DMS 273 (cell line): ENCODE data around the gene CPVL.
"Not testable (repeated sequence)": the region's sequence is repeated elsewhere in the genome, so short reads cannot be mapped to it uniquely, and the experiment has no call there.

Source experiments
- DNase-seq: peaks from one replicate; lab custom pipeline; 2025; ENCODE audit not compliant: unreplicated experiment; lab: John Stamatoyannopoulos, UW

The CPVL gene

GRCh38 chr7:29095631-29096445, 50.5 kb downstream of the CPVL start:
- DNase-seq, result no peak

- DNase-seq, result not testable (repeated sequence)
These were observed 53.2 kb downstream of the CPVL start for GRCh38 chr7:29093091-29093490.

GRCh38 chr7:29091715-29092114, 54.6 kb downstream of the CPVL start:
- DNase-seq, result peak; percentile 68

DNA sequence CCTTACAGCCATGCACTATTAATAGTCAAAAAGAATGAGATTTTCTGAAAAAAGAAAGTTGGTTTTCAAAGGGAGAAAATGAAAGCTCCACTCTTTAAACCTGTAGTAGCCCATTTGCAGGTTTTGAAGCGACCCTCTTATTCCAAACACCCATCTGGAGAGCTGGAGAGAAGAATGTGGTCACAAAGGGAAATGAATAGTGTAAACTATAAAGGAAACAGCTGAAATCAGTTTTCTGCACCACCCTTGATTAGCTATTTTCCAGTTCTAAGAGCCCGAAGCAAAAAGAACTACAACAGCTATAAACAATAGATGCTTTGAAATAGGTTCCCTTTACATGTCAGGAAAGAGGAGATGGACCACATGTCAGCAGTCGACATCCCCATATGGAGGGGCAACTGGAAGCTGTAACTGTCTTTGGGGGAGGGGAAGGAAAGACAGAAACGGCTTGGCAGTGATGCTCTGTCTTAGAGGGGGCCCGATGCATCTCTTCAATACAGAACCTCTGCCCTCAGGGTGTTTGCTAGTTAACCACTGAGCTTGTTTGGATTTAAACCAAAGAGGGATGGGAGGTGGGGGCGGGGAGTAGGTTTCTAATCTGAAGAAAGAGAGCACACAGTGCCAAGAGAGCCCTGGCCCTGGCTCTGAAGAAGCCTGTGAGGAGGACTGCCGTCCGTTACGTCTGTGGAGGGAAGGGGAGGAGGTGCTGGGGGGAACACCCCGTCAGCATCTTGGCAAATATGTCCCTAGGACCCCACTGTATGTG, 55.3 kb downstream of the CPVL start:
- peak; percentile 84 for DNase-seq

DNA sequence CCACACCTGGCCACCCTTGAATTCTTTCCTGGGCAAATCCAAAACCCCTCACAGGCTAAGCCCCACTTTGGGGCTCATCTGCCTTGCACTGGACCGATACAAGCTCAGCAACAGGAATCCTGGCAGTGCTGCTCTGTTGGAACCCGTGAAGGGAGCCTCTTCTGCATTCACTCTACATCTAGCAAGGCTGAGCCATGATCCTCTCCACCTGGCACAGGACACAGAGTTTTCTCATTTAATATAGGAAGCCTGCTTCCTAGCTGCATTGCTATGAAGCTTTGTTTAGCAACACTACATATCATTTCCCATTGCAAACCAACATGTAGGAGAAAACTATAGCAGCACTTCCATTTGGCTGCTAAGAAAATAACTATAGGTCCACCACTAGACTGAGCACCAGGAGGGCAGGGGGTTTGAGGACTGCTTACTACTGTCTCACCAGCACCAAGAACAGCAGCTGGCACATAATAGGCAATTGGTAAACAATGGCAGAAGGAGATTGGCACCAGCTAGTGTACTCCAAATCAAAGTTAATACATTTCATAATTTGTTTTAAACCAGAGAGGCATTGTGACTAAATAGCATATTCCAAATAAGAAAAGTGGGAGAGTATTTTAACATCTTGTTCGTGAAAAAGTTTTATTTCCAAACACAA, 56.1 kb downstream of the CPVL start:
- peak; percentile 72 for DNase-seq

GRCh38 chr7:29087840-29088170, 58.5 kb downstream of the CPVL start:
- no peak for DNase-seq

DNA sequence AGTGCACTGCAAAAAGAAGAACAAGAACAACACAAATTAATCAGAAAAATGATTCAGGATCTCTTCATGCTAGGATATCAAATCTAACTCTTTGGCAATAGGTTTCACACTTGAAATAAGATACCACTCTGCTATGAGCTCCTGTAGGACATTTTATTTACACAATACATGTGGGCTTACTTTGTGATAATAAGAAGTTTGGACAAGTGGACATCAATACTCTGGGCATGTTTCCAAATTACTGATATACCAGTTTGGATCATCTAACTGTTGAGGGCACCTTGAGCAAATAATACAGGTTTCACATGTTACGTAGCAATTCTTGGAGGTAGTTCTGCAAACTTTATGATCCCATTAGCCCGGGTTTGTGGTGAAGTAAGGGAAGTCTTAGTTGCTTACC, 59.8 kb downstream of the CPVL start:
- no peak for DNase-seq

GRCh38 chr7:29084832-29085231, 61.5 kb downstream of the CPVL start:
- no peak for DNase-seq

DNA sequence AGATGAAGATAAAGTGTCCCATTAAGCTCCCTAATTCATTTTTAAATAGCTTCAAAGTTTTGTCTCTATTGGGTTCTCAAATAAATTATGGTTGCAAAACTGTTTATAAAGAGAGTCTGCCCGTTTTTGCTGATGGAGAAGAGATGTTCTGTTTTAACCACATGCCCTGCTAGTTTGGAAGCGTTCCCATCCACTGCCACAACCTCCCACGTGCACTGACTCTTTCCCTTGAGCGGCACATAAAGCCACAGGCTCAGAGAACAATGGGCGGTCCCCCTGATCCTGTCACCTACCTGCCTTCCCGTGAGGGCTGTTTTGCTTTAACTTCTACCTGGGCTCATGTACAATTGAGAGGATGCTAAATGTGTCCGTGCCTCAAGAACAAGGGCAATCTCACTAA, 65.5 kb downstream of the CPVL start:
- DNase-seq, result no peak

DNA sequence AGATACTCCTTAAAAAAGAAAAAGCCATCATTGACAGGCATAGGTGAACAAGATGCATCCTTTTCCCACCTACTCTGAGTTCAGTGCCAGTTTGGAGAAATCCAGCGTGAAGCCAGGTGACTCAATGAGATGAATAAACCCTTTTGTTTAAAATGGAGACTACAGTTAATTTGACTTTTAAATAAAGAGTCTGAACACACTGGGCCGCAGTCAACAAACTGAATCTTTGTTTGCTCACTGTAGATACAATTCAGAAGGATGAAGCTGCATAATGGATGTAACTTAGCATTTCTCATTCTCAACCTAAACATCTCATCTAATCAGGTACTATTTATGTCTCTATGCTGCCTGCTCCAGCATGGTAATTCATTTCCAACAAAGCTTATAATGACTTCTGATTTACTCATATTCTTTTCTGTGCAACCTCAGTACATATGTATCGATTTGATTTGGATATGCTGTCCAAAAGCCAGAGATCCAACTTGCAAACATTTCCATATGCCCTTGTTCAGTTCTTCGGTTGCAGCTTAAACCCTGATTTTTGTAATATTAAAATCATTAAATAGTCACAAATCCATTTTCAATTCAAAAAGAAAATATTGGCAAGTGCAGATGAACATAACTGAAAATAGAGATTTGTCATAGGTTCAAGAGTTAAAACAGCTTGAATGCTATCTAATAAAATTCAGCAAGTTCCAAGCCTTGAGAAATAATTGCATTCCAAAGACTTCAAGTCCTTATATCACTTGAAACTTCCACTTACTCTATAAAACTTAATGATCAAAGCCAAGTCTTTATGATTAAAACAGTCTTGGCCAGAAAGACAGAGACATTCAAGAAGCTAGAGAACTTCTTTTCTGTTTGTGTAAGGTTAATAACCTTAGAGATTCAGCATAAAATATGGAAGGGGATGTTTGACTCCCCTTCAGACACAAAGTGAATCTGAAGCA, 67.8 kb downstream of the CPVL start:
- no peak for DNase-seq

GRCh38 chr7:29077854-29078253, 68.5 kb downstream of the CPVL start:
- DNase-seq, result no peak

DNA sequence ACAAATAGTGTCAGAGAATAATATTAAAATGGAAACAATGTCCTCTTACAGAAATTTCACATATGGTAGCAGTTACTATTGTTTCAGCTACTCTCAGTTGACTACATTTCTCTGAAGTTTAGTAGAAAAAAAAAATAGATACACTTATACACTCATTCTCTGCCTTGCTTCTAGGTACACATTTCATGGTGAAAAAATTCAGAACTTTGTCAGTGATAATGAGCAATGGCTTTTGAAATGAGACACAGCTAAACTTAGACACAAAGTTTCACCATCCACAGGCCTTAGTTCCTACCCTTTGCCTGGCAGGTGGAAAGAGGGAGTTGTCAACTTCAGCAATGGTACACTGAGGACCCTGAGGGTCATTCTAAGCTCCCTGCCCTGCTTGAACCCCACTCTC, 69.2 kb downstream of the CPVL start:
- no peak for DNase-seq

GRCh38 chr7:29076631-29077030, 69.7 kb downstream of the CPVL start:
- no peak for DNase-seq

GRCh38 chr7:29075606-29076005, 70.7 kb downstream of the CPVL start:
- no peak for DNase-seq

- DNase-seq, result peak; percentile 98
These were observed 75.0 kb downstream of the CPVL start for GRCh38 chr7:29071203-29071874.

GRCh38 chr7:29066641-29067040, 79.7 kb downstream of the CPVL start:
- no peak for DNase-seq

DNA sequence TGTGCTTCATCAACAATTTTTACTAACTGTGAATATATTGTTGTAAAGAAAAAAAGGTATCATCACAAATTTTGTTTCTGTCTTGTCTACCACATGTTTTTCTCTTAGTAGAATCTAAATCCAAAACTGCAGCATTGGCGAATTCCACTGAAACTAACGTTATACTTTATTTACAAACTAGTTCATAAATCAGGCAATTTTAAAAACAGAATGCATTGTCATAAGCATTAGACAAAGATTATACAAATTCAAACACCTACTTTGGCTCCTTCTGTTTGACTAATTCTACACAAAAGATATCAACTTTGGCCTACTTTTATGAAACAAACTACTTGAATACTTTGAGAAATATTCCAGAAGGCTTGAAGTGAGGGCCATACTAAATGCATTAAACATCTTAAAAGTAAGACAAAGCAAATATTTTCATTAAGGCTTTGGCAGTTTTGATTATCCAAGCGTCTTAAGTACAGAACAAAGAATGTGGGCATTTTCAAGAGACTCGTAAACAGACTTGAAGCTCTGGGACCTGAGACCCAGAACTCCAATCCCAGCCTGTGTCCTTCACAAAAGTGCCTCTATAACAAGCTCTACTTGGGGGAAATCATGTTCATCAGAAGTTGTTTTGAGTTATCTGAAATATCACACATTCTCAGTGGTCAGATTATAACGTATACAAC, 81.0 kb downstream of the CPVL start:
- DNase-seq, result no peak

- peak; percentile 47 for DNase-seq
These were observed 82.5 kb downstream of the CPVL start for GRCh38 chr7:29063872-29064271.

DNA sequence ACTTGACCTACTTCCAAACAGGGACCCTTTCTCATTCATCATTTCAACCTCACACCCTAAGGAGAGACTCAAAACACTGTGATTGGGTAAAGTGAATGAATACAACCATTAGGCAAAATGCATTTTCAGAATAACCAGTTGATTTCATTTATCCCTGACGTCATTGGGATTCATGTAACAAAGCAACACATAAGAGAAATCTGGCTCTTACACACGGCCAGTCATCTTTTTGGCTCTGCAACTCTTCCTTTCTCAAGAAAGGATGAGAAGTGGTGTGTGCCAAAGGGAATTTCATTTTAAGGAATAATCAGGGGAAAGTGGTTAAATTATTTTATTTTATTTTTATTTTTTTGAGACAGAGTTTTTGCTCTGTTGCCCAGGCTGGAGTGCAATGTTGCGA, 83.1 kb downstream of the CPVL start:
- no peak for DNase-seq
